HUES48 (cell line): ENCODE data around the gene MIOX.
"Not testable (repeated sequence)": the region's sequence is repeated elsewhere in the genome, so short reads cannot be mapped to it uniquely, and the experiment has no call there.

Experiments
- H3K27ac ChIP-seq: one replicate; pipeline ENCODE4 v1.7.0; 2013; ENCODE audit warnings: low read depth, low read length, inconsistent platforms
- H3K27me3 ChIP-seq: 2 replicates; pipeline ENCODE4 v1.6.1; 2013; ENCODE audit warnings: mild to moderate bottlenecking, low read length; ENCODE audit not compliant: control insufficient read depth, insufficient read depth
- H3K36me3 ChIP-seq: 2 replicates; pipeline ENCODE4 v1.6.1; 2013; ENCODE audit warnings: low read length; ENCODE audit not compliant: control insufficient read depth, insufficient read depth
- H3K4me1 ChIP-seq: 2 replicates; pipeline ENCODE4 v1.6.1; 2013; ENCODE audit warnings: mild to moderate bottlenecking, low read length; ENCODE audit not compliant: control insufficient read depth, insufficient read depth
- H3K4me3 ChIP-seq: 2 replicates; pipeline ENCODE4 v1.5.1; 2013; ENCODE audit warnings: mild to moderate bottlenecking, low read depth, low read length
- H3K9ac ChIP-seq: 2 replicates; pipeline ENCODE4 v1.6.1; 2013; ENCODE audit warnings: mild to moderate bottlenecking, low read depth, low read length, moderate library complexity
- H3K9me3 ChIP-seq: 2 replicates; pipeline ENCODE4 v1.6.1; 2013; ENCODE audit warnings: low read length; ENCODE audit not compliant: control insufficient read depth, insufficient read depth

The MIOX gene

DNA sequence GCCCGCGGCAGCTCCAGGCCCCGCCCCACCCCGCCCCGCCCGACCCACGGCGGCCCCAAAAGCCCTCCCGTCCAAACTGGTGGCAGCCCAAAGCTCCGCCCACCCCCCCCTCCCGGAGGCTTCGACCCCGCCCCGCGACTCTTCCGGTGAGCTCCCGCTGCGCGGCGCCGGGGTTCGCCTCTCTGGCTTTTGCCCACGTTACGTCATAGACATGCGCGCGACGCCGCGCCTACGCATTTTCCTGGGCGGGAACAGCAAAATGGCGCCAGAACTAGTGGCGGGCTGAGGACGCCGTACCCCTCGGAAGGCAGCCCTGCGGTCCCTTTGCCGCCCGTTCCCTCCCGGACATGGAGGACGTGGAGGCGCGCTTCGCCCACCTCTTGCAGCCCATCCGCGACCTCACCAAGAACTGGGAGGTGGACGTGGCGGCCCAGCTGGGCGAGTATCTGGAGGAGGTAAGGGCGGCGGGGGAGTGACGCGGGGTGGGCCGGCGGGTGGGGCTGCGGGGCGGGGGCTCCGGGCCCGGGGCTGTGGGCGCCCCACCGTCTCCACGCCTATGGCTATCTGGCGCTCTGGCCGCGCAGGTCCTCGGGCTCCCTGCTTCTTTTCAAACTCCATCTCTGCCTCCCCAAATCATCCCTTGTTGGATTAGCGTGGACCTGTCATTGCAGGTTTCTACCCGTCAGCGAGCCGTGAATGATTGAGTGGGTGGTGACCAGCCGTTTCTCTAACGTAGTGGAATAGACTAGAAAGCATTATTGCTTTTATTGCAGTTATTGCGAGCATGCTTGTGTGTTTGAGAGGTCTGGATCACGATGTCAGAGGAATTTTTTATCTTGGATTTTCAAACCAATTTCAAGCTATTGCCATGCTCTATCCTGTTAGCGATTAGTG is 21.6 kb downstream of the MIOX start, which contains the start of gene NCAPH2:
TSS of gene NCAPH2 (plus strand) at position 234 of the 894 bp plus-strand sequence. CDS start at position 348, 114 bp downstream.
- H3K9ac ChIP-seq = peak within 1 kb of the TSS; percentile 98
- peaks cover 5% of the 10 kb centered on the region; the same call in 1 of the 2 replicates for H3K4me1 ChIP-seq
- H3K27me3 ChIP-seq = no peaks in the 10 kb centered on the region
- H3K4me3 ChIP-seq = peak within 1 kb of the TSS; percentile 99
- H3K36me3 ChIP-seq = peaks cover 16% of the 10 kb centered on the region
- H3K9me3 ChIP-seq = no peaks in the 10 kb centered on the region
- H3K27ac ChIP-seq = peak within 1 kb of the TSS; percentile 96

GRCh38 chr22:50508897-50509296 is 22.2 kb downstream of the MIOX start:
- H3K27me3 ChIP-seq = no peaks in the 10 kb centered on the region
- H3K9ac ChIP-seq = peak overlapping the region; percentile 98; the same call in 1 of the 2 replicates
- H3K4me1 ChIP-seq = peaks cover 5% of the 10 kb centered on the region; the same call in 1 of the 2 replicates
- peak overlapping the region; percentile 96 for H3K27ac ChIP-seq
- peaks cover 16% of the 10 kb centered on the region for H3K36me3 ChIP-seq
- H3K4me3 ChIP-seq = peak overlapping the region; percentile 99
- no peaks in the 10 kb centered on the region for H3K9me3 ChIP-seq

DNA sequence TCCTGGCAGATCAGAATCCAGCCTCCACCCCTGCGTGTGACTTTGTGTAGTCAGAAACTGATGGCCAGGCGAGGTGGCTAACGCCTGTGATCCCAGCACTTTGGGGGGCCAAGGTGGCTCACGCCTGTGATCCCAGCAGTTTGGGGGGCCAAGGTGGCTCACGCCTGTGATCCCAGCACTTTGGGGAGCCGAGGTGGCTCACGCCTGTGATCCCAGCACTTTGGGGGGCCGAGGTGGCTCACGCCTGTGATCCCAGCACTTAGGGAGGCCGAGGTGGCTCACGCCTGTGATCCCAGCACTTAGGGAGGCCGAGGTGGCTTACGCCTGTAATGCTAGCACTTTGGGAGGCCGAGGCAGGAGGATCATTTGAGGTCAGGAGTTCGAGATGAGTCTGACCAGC is 26.5 kb downstream of the MIOX start:
- Histone ChIP-seq H3K36me3 (peaks cover 18% of the 10 kb centered on the region), H3K9me3 (no peaks in the 10 kb centered on the region), H3K27me3 (no peaks in the 10 kb centered on the region), H3K27ac (no peak overlapping the region), H3K4me1 (peaks cover 5% of the 10 kb centered on the region; the same call in 1 of the 2 replicates), H3K9ac (no peak overlapping the region), H3K4me3 (no peak overlapping the region)

DNA sequence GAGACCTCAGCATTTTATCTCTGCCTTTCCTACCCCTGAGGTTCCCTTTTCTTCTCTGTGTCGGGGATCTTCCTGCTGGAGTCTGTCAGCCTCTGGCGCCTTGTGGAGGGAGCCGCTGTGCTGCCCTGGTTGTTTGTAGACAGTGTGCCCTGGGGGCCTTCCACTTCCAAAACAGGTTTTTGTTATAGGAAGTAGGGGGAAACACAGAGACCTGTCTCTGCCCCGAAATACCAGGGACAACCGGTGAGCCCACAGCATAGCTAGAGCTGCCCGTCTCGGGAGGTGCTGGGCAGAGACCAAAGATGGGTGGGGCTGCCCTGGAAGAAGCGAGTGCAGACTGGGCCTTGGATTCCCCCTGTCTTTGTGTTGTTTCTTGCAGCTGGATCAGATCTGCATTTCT is 29.4 kb downstream of the MIOX start:
- Histone ChIP-seq H3K9me3 (no peaks in the 10 kb centered on the region), H3K4me3 (no peak overlapping the region), H3K36me3 (peaks cover 37% of the 10 kb centered on the region), H3K27ac (no peak overlapping the region), H3K27me3 (no peaks in the 10 kb centered on the region), H3K9ac (no peak overlapping the region), H3K4me1 (no peaks in the 10 kb centered on the region)

- no peaks in the 10 kb centered on the region for H3K9me3 ChIP-seq
- H3K4me3 ChIP-seq = no peak overlapping the region
- no peak overlapping the region for H3K9ac ChIP-seq
- no peak overlapping the region for H3K27ac ChIP-seq
- no peaks in the 10 kb centered on the region for H3K4me1 ChIP-seq
- H3K36me3 ChIP-seq = peaks cover 45% of the 10 kb centered on the region
- no peaks in the 10 kb centered on the region for H3K27me3 ChIP-seq
Measured at GRCh38 chr22:50516891-50517290, 30.2 kb downstream of the MIOX start.

DNA sequence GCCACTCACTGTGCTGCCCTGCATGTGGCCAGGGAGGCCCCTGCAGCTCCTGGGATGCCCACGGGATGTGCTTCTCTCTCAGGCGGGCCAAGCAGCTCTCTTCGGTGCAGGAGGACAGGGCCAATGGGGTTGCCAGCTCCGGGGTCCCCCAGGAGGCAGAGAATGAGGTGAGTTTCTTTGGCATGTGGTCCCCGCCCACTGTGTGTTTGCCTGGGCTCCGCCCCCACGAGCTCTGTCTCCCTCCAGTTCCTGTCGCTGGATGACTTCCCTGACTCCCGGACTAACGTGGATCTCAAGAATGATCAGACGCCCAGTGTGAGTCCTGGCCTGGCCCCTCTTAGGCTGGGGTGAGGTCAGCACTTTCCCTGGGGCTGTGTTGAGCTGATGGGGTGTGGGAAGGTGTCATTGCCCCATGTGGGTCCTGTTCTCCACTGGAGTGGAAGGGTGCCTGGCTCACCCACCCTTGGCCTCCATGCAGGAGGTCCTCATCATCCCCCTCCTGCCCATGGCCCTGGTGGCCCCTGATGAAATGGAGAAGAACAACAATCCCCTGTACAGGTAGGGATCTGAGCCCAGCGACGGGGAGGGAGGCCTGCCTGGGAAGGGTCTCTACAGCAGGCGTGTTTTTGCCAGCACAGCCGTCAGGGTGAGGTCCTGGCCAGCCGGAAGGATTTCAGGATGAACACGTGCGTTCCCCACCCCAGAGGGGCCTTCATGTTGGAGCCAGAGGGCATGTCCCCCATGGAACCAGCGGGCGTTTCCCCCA is 31.0 kb downstream of the MIOX start:
- Histone ChIP-seq H3K36me3 (peaks cover 53% of the 10 kb centered on the region), H3K9me3 (no peaks in the 10 kb centered on the region), H3K9ac (no peak overlapping the region), H3K27ac (no peak overlapping the region), H3K4me1 (no peaks in the 10 kb centered on the region), H3K4me3 (no peak overlapping the region), H3K27me3 (no peaks in the 10 kb centered on the region)

DNA sequence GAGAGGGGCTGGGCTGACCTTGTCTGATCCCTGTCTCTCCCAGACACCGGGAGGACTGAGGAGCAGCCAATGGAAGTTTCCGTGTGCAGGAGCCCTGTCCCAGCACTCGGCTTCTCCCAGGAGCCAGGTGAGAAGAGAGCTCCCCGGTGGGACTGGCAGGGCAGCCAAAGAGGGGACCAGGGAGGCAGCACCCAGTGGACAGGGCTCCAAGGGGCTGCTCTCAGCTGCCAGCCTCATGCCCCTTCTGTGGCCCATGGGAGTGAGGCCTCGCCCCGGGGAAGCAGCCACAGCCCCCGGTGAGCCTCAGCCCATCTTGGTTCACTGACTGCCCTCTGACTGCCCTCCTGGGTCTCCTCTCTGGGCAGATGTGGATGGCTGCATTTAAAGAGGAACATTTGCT is 31.9 kb downstream of the MIOX start:
- no peaks in the 10 kb centered on the region for H3K4me1 ChIP-seq
- H3K9me3 ChIP-seq = no peaks in the 10 kb centered on the region
- peaks cover 62% of the 10 kb centered on the region for H3K36me3 ChIP-seq

DNA sequence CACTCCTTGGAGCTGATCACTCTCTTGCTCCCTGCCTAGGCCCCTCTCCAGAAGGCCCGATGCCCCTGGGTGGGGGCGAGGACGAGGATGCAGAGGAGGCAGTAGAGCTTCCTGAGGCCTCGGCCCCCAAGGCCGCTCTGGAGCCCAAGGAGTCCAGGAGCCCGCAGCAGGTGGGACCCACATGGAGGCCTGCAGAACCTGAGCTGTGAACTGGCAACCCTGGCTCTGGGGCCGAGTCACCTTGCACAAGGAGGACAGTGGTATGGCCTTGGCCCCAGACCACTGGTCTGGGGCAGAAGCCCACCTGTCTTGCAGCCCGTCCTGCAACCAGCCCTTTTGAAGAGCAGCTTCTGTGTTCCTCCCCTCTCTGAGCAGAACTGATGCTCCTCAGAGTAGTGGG is 32.5 kb downstream of the MIOX start:
- no peaks in the 10 kb centered on the region for H3K9me3 ChIP-seq
- H3K4me3 ChIP-seq = no peak overlapping the region
- no peaks in the 10 kb centered on the region for H3K27me3 ChIP-seq
- H3K4me1 ChIP-seq = no peaks in the 10 kb centered on the region
- no peak overlapping the region for H3K9ac ChIP-seq
- H3K36me3 ChIP-seq = peaks cover 67% of the 10 kb centered on the region
- H3K27ac ChIP-seq = no peak overlapping the region

More for the DNA sequence above, 31.9 kb downstream of the MIOX start:
- Histone ChIP-seq H3K27me3 (no peaks in the 10 kb centered on the region), H3K4me3 (no peak overlapping the region), H3K9ac (no peak overlapping the region), H3K27ac (no peak overlapping the region)

DNA sequence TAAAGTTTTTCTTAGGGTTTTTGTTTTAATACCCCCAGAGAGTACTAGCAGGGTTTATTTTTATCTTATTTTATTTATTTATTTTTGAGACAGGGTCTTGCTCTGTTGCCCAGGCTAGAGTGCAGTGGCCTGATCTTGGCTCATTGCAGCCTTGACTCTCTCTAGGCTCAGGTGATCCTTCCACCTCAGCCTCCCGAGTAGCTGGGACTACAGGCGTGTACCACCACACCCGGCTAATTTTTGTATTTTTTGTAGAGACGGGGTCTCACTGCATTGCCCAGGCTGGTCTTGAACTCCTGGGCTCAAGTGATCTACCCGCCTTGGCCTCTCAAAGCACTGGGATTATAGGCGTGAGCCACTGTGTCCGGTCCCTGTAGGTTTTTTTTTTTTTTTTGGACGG is 33.5 kb downstream of the MIOX start:
- not testable (repeated sequence) for H3K9me3 ChIP-seq, H3K9ac ChIP-seq, H3K4me3 ChIP-seq, H3K4me1 ChIP-seq, H3K27me3 ChIP-seq, H3K27ac ChIP-seq
- peaks cover 67% of the 10 kb centered on the region for H3K36me3 ChIP-seq

DNA sequence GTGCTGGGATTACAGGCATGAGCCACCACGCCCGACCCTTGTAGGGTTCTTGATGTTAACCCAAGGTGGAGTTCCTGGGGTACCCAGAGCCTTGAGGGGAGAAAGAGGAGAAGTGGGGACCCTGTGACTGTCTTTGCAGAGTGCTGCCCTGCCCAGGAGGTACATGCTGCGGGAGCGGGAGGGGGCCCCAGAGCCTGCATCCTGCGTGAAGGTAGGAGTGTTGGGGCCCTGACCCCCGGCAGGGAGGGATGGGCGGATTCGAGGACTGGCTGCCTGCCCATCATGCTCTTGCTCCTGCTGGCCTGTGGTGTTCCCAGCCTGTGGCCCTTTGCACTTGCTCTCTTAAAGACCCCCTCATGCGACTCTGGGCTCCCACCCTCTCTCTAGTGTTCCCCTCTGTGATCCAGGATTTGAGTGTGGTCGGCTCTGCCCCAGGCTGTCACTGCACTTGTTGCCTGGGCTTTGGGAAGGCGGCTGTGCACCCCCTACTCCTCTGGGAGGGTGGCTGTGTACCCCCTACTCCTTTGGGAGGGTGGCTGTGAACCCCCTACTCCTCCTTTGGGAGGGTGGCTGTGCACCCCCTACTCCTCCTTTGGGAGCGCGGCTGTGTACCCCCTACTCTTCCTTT is 34.3 kb downstream of the MIOX start:
- Histone ChIP-seq H3K4me1 (no peaks in the 10 kb centered on the region), H3K9ac (no peak overlapping the region), H3K9me3 (no peaks in the 10 kb centered on the region), H3K36me3 (peaks cover 67% of the 10 kb centered on the region), H3K27me3 (no peaks in the 10 kb centered on the region), H3K4me3 (no peak overlapping the region), H3K27ac (no peak overlapping the region)
